ENCODE results near the gene GKN1. TPM values are rescaled to one million over a fixed set of nuclear protein-coding genes. Genes with fewer than 3 reads are reported as not detected.

Gene GKN1
- total RNA-seq, result not detected

GRCh38 chr2:68974251-68974650 is at the start of gene GKN1:
Gene GKN1 (plus strand): TSS chr2:68974636. CDS start chr2:68974678, 42 bp downstream.

GRCh38 chr2:68952887-68953521 is 21.4 kb upstream of the GKN1 start, which contains the start of gene GKN2:
Gene GKN2 (minus strand): TSS chr2:68952893. CDS start chr2:68952861, 32 bp downstream.

GRCh38 chr2:69013142-69013839 is 38.9 kb downstream of the GKN1 start, which contains the start of gene ANTXR1:
Gene ANTXR1 (plus strand): TSS chr2:69013179. CDS start chr2:69013500, 321 bp downstream.

Other genes starting within 250 kb of the GKN1 start
- 2.3 TPM for gene ARHGAP25, start 239.8 kb upstream of the GKN1 start, total RNA-seq
- not detected for gene BMP10, start 103.2 kb upstream of the GKN1 start, total RNA-seq
- gene GKN2, start 21.7 kb upstream of the GKN1 start, total RNA-seq, result not detected
- gene ANTXR1, start 38.5 kb downstream of the GKN1 start, total RNA-seq, result 24.7 TPM